ENCODE measurements around the gene GRK1. TPM values are rescaled to one million over a fixed set of nuclear protein-coding genes. Genes with fewer than 3 reads are reported as not detected.
"Not testable (repeated sequence)": the region's sequence is repeated elsewhere in the genome, so short reads cannot be mapped to it uniquely, and the experiment has no call there.

GRK1 gene
- not detected for polyA plus RNA-seq (2012; ENCODE audit: insufficient read depth, insufficient read length, low read depth)

DNA sequence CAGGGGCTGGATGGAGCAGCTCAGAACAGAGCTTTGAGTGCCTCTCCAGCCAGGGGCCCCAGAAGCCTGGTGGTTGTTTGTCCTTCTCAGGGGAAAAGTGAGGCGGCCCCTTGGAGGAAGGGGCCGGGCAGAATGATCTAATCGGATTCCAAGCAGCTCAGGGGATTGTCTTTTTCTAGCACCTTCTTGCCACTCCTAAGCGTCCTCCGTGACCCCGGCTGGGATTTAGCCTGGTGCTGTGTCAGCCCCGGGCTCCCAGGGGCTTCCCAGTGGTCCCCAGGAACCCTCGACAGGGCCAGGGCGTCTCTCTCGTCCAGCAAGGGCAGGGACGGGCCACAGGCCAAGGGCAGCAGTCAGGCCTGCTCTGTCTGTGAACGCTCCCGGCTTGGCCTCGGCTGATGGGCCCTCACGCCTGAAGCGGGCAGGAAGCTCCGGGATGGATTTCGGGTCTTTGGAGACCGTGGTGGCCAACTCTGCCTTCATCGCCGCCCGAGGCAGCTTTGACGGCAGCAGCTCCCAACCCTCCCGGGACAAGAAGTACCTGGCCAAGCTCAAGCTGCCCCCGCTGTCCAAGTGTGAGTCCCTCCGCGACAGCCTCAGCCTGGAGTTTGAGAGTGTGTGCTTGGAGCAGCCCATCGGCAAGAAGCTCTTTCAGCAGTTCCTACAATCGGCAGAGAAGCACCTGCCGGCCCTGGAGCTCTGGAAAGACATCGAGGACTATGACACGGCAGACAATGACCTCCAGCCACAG, at the start of gene GRK1:
Gene GRK1, plus strand, starts transcription at position 269 of the 751 bp plus-strand sequence. Its CDS starts 168 bp downstream, at position 437.
- peaks cover 2% of the 10 kb centered on the region; the same call in 1 of the 2 replicates for H3K9me3 ChIP-seq
- H3K4me3 ChIP-seq (ENCODE audit: low read depth, low read length): no peak within 1 kb of the TSS
- no peaks in the 10 kb centered on the region for H3K36me3 ChIP-seq
- no peak for TF ChIP-seq CTCF (IDR thresholded peaks at IDR 0.05; ENCODE audit: low read depth, low read length)
- H3K27me3 ChIP-seq: no peaks in the 10 kb centered on the region
- no peaks in the 10 kb centered on the region for H3K4me1 ChIP-seq
- peak; percentile 14 for DNase-seq

DNA sequence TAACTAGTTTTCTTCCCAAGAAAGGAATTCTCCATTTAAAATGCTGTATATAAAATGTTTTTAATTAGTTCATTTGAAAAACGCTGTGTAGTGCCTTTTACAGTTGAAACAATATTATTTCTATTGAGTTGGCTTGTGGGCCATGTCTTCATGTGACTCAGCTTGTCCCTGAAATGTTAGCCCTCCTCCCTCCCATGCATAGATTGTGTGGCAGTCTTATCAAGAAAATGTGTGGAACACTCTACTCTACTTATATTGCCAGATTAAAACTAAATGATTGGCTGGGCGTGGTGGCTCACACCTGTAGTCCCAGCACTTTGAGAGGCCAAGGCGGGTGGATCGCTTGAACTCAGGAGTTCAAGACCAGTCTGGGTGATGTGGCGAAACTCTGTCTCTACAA, 49.1 kb upstream of the GRK1 start:
- H3K4me3 ChIP-seq (ENCODE audit: low read depth, low read length): no peak overlapping the region
- H3K4me1 ChIP-seq: no peaks in the 10 kb centered on the region
- no peaks in the 10 kb centered on the region for H3K9me3 ChIP-seq
- DNase-seq: no peak
- TF ChIP-seq CTCF (IDR thresholded peaks at IDR 0.05; ENCODE audit: low read depth, low read length): no peak
- H3K27me3 ChIP-seq: no peaks in the 10 kb centered on the region
- peaks cover 36% of the 10 kb centered on the region for H3K36me3 ChIP-seq

GRCh38 chr13:113618455-113618854, 48.6 kb upstream of the GRK1 start:
- Histone ChIP-seq H3K4me3 (ENCODE audit: low read depth, low read length) (no peak overlapping the region), H3K9me3 (no peaks in the 10 kb centered on the region), H3K27me3 (no peaks in the 10 kb centered on the region), H3K4me1 (no peaks in the 10 kb centered on the region), H3K36me3 (peaks cover 38% of the 10 kb centered on the region)
- TF ChIP-seq CTCF (IDR thresholded peaks at IDR 0.05; ENCODE audit: low read depth, low read length): no peak
- DNase-seq: no peak

DNA sequence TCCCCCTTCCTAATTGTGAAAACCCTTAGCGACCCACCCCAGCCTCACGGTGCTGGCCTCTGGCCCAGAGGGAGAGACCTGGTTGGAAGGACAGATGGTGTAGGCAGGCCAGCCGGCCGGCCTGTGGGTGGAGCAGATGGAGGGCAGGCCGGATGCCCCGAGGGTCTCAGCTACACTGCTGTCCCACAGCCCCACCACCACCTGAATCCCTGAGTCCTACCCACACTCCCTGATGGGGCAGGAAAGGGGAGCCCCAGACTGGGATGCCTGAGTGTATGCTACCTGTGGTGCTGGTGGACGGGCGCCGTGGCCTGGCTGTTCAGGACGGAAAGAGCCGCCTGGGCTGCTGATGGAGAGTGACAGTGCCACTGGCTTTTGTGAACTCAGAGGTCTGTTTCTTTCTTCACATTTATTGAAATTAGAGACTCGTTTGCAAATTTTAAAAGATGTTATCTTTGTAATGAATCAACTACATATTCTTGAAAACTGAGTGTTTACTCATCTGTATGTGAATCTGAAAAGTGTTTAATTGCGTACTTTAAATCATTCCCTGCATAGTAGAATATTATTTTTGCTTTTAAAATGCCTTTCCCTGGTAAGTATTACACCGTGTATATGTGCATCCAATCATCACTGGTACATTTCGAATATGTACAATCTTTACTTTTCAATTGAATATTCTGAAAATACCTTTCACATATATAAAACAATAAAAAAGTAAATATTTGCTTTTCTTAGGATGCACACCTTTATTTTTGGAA, 46.8 kb upstream of the GRK1 start:
- Histone ChIP-seq H3K4me1 (no peaks in the 10 kb centered on the region), H3K27me3 (no peaks in the 10 kb centered on the region), H3K9me3 (no peaks in the 10 kb centered on the region), H3K4me3 (ENCODE audit: low read depth, low read length) (no peak overlapping the region), H3K36me3 (peaks cover 33% of the 10 kb centered on the region)
- no peak for DNase-seq
- TF ChIP-seq CTCF (IDR thresholded peaks at IDR 0.05; ENCODE audit: low read depth, low read length): no peak

DNA sequence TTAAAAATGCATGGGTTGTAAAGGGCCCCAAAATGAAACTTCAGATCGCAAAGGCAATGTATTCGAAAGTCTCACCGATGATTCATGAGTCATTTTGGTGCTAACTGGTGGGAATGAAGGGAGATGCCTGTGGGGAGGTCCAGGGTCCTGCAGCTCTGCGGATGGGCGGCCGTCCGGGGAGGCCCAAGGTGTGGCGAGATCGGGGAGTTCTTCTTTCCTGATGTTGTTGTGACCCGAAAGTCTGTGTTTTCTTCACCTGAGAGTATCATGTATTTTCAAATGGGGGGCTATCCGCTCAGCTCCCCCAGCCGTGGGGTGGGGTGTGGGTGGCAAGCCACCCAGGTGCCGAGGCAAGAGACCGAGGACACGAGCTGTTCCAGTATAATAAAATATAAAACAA, 46.0 kb upstream of the GRK1 start:
- no peak for DNase-seq
- H3K36me3 ChIP-seq: peaks cover 33% of the 10 kb centered on the region
- no peaks in the 10 kb centered on the region for H3K27me3 ChIP-seq
- H3K4me1 ChIP-seq: no peaks in the 10 kb centered on the region
- TF ChIP-seq CTCF (IDR thresholded peaks at IDR 0.05; ENCODE audit: low read depth, low read length): no peak
- H3K9me3 ChIP-seq: no peaks in the 10 kb centered on the region
- no peak overlapping the region for H3K4me3 ChIP-seq (ENCODE audit: low read depth, low read length)

GRCh38 chr13:113621498-113621897, 45.5 kb upstream of the GRK1 start:
- DNase-seq: peak; percentile 48
- peaks cover 36% of the 10 kb centered on the region for H3K36me3 ChIP-seq
- not testable (repeated sequence) for H3K9me3 ChIP-seq; H3K4me1 ChIP-seq; H3K27me3 ChIP-seq; H3K4me3 ChIP-seq (ENCODE audit: low read depth, low read length)
- peak; percentile 49 for TF ChIP-seq CTCF (IDR thresholded peaks at IDR 0.05; ENCODE audit: low read depth, low read length)

DNA sequence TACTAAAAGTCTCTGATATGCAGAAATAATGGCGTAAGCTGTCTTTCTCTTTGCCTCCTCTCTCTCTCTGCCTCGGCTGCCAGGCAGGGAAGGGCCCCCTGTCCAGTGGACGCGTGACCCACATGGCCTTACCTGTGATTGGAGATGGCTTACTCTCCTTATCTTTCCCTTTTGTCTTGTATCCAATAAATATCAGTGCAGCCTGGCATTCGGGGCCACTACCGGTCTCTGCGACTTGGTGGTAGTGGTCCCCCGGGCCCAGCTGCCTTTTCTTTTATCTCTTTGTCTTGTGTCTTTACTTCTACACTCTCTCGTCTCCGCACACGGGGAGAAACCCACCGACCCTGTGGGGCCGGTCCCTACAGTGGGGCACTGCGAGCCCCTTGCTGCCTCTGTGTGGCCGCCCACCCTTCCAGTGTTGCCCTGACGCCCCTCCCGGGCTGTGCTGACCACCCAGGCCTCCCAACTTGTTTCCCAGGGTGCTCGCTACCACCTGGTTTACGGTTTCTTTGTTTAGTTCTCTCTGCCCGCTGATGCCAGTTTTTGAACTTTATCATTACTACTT, 45.0 kb upstream of the GRK1 start:
- not testable (repeated sequence) for H3K4me3 ChIP-seq (ENCODE audit: low read depth, low read length); DNase-seq; H3K27me3 ChIP-seq; H3K9me3 ChIP-seq; H3K4me1 ChIP-seq
- peaks cover 39% of the 10 kb centered on the region for H3K36me3 ChIP-seq
